AG20443 (cell line): ENCODE data around the gene BFSP1.

Experiments
- DNase-seq: peaks from one replicate; pipeline ENCODE4 v3.0.0; 2012; ENCODE audit warnings: low spot score, mixed read lengths

Gene BFSP1

GRCh38 chr20:17530716-17531664 is at the start of gene BFSP1:
TSS of gene BFSP1 (minus strand) at chr20:17531379. CDS start at chr20:17531329, 50 bp downstream.
- peak; percentile 81 for DNase-seq

DNA sequence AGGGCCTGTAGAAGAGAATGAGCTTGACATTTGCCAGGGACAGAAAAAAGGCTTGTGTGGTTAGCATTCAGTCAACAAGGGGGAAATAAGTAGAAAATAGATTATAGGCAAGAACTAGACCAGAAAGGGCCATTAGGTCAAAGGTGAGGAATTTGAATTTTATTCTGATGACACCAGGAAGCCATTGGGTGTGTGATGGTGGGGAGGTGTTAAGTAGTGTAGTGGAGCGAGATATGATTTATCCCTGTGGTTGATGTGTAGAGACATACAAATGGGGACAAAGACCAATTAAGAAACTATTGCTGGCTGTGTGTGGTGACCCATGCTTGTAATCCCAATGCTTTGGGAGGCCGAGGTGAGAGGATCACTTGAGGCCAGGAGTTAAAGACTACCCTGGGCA is 49.7 kb upstream of the BFSP1 start:
- no peak for DNase-seq

- no peak for DNase-seq
Measured at GRCh38 chr20:17579369-17580039, 48.3 kb upstream of the BFSP1 start.

- DNase-seq, result no peak
Measured at GRCh38 chr20:17576215-17576614, 45.0 kb upstream of the BFSP1 start.

DNA sequence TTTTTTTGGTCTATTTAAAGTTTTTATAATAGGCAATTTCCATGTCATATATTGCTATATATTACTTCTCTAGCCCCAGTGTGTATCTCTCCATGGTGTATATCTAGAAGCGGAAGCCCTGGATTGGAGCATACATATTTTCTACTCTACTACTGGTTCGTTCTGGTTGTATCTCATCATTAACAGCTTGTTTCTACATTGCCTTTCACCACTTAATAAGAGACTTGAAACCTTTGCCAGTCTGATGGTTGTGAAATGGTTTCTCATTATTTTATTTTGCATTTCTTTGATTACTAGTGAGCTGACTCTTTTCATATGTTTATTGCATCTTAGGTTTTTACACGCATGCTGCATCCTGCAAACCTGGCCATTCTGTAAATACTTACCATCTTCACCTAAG is 42.3 kb upstream of the BFSP1 start:
- DNase-seq, result no peak

DNA sequence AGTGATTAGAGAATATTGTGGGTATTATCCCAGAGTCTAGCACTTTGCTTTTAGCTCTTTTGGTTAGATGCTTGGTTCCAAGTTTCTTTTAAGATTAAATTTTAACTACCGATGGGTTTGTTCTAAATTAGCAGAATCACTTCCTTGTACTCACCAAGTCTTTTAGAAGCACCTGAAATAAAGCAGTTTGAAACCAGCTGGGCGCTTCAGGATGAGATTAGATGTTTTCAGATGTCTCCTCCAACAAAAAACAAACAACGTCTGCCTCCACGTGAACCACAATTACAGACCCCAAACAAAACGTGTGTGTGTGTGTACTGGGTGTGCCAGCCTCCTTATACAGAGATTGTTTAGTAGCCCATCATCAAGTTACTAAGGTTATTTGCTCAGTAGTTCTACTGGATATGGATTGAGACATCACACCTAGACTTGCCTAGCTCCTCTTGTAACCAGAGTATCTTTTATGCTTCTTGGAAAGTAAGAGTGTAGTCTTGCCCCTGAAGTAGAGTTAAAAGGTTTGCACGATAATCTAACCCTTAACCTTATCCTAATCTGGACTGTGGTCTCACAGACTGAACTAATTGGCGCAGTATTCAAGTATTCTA is 41.0 kb upstream of the BFSP1 start:
- no peak for DNase-seq

- DNase-seq, result no peak
Measured at GRCh38 chr20:17571153-17571527, 40.0 kb upstream of the BFSP1 start.

- peak; percentile 57 for DNase-seq
Measured at GRCh38 chr20:17570347-17571152, 39.4 kb upstream of the BFSP1 start.

- DNase-seq, result peak; percentile 98
Measured at GRCh38 chr20:17569616-17570346, 38.6 kb upstream of the BFSP1 start, which contains the start of gene DSTN. TSS of gene DSTN (plus strand) at chr20:17570075. CDS start at chr20:17570209, 134 bp downstream.

GRCh38 chr20:17568972-17569521 is 37.9 kb upstream of the BFSP1 start:
- DNase-seq, result peak; percentile 91

GRCh38 chr20:17568045-17568788 is 37.0 kb upstream of the BFSP1 start:
- no peak for DNase-seq

GRCh38 chr20:17566345-17566744 is 35.2 kb upstream of the BFSP1 start:
- no peak for DNase-seq

GRCh38 chr20:17565169-17565845 is 34.1 kb upstream of the BFSP1 start:
- DNase-seq, result no peak

GRCh38 chr20:17562804-17563305 is 31.7 kb upstream of the BFSP1 start:
- DNase-seq, result peak; percentile 60

- DNase-seq, result no peak
Measured at GRCh38 chr20:17560344-17561074, 29.3 kb upstream of the BFSP1 start.

GRCh38 chr20:17559338-17559737 is 28.2 kb upstream of the BFSP1 start:
- DNase-seq, result no peak

DNA sequence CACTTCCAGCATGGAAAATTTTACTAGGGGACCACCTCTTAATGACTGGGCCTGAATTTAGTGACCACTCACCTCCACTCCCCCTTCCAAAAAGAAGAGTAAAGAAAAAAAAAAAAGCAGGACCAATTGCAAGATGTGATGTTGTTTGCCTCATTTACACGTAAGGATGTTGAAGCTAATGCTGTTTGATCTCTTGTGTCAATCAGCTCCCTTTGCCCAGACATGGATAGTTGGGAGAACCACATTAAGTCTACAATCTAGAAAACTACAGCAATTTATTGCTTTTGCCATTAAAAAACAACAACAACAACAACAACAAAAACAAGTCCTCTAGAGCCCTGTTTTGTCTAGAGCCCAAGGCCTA is 27.7 kb upstream of the BFSP1 start:
- no peak for DNase-seq

DNA sequence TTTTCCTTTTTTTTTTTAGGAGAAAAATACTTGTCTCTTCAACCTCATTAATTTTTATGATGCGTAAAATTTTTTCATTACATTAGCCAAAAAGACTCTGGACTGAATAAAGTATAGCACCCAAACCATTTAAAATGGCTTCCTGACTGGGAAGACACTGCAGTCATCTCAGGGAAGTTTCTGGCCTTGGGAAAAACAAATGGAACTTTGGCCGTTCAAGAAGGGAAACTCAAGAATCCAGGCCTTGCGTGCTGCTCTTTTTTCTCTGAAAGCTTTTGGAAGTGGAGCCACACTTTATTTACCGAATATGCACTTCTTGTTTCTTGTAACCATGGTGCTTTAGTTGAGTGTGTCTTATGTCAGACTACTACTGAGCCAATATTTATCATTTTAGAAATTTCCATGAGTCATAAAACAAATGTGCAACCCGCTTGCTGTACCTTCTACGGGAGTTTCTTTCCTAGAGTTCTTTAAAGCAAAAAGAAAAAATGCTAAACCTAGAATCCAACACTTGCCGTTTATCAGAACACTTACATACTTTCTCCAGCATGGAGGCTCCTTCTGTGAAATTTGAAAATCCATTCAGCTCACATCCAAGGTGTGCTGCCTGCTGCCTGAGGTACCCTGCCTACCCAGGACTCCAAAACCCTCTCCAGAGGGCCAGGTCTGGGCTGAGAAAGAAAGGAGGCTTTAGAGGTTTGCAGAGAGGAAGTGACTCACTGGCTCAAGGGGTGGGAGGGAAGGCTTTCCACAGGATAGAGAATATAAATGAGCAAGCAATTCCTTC is 27.2 kb upstream of the BFSP1 start:
- DNase-seq, result peak; percentile 79
